NK-92 (cell line): Measurements from ENCODE around the gene PRCP.
A peak's percentile ranks its signal among the peaks of the same experiment; 100 is the strongest.
"Not testable (repeated sequence)": the region's sequence is repeated elsewhere in the genome, so short reads cannot be mapped to it uniquely, and the experiment has no call there.

Experiments used
- DNase-seq: peaks from one replicate; lab custom pipeline; 2025; ENCODE audit not compliant: unreplicated experiment; lab: John Stamatoyannopoulos, UW

PRCP gene

DNA sequence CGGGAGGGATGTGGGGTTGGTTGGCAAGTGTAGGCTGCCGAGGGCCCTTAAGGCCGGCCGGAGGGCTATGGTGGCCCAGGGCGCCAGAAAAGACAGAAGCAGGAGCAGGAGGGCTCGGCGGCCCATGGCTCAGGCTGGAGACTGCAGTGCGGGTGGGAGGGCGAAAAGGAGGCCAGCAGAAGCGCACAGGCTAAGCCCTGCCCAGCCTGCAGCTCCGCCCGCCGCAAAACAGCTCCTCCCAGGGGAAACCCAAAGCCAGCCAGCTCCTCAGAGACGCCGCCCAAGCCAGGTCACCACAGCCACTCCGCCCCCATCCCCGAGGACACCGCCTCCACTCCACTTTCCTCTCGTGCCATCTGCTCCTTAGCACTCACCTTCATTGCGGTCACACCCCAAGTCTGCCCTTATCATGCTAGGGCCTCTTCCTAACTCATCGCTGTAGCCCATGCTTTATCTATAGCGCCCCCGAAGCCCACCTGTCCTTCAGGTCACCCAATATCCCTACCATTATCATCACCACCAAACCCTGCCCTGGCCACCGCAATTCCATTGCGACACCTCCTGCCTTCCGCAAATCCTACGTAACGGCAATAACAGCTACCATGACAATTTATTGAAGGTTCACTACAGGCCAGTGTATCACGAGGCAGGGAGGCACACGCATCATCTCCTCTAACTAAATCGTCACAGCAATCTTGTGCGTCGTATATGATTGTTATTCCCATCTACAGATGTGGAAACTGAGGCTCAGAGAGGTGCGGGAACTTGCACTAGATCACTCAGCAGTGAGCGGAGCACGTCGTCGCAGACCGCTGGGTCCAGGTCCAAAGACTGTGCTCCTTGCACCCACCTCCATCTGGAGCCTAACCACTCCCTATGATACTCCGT is at the start of gene PRCP:
PRCP (minus strand) TSS at position 154 of the 888 bp plus-strand sequence; CDS start at position 126, 28 bp downstream.
- DNase-seq = peak; percentile 57

GRCh38 chr11:82949352-82949751 is 49.1 kb upstream of the PRCP start:
- no peak for DNase-seq

DNA sequence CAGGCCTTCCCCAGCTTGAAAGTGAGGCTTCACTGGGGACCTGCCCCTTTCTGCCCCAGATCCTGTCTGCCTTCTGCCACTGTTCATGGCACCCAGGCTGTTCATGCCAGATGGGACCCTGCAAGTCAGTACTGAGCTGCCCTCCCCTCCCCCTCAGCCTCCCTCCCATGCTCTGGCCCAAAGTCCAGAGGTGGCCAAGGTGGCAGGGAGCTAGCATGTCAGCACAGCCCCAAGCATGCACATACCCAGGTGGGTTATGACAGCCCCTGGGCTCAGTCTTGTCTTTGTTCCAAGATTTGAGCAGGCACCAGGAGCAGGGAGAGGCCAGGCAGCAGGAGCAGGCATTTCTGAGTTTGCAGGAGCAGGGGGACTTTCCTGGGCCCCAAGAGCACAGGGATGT is 45.5 kb upstream of the PRCP start:
- no peak for DNase-seq

DNA sequence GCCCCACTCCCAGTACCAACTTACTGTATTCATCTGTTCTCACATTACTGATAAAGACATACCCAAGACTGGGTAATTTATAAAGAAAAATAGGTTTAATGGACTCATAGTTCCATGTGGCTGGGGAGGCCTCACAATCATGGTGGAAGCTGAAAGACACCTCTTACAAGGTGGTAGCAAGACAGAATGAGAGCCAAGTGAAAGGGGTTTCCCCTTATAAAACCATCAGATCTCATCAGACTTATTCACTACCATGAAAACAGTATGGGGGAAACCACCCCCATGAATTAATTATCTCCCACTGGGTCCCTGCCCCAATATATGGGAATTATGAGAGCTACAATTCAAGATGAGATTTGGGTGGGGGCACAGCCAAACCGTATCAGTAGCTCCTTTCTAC is 44.8 kb upstream of the PRCP start:
- DNase-seq = not testable (repeated sequence)

DNA sequence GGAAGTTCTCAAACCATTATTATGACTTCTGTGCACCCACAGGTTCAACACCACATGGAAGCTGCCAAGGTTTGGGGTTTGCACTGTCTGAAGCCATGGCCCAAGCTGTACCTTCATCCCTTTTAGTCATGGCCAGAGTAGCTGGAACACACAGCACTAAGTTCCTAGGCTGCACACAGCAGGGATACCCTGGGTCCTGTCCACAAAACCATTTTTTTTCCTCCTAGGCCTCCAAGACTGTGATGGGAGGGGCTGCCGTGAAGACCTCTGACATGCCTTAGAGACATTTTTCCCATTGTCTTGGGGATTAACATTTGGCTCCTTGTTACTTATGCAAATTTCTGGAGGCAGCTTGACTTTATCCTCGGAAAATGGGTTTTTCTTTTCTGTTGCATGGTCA is 44.0 kb upstream of the PRCP start:
- no peak for DNase-seq

DNA sequence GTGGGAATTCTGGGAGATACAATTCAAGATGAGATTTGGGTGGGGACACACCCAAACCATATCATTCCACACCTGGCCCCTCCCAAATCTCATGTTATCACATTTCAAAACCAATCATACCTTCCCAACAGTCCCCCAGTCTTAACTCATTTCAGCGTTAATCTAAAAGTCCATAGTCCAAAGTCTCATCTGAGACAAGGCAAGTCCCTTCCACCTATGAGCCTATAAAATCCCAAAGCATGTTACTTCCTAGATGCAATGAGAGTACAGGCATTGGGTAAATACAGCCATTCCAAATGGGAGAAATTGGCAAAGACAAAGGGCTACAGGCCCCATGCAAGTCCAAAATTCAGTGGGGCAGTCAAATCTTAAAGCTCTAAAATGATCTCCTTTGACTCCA is 43.2 kb upstream of the PRCP start:
- not testable (repeated sequence) for DNase-seq

- no peak for DNase-seq
Measured at GRCh38 chr11:82942376-82942775, 42.1 kb upstream of the PRCP start.

GRCh38 chr11:82939456-82939855 is 39.2 kb upstream of the PRCP start:
- no peak for DNase-seq

DNA sequence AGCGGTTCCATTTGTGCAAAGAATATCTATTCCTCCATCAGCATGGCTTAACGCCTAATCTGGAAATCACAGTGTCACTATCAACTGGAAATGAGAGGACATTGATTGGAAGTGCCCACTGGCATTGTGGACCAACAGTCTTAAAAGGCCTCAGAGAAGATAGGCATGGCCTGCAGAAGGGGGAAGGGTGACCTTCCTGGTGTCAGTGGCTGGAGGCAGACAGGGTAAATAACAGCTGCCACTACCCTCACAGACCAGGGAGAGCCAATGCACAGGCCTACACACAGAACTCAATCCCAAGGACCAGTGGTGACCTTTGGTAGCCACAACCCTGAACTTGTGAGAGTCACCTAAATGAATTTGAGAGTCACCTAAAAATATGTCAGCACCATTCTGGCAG is 37.3 kb upstream of the PRCP start:
- DNase-seq = no peak

GRCh38 chr11:82936261-82936660 is 36.0 kb upstream of the PRCP start:
- DNase-seq = no peak

DNA sequence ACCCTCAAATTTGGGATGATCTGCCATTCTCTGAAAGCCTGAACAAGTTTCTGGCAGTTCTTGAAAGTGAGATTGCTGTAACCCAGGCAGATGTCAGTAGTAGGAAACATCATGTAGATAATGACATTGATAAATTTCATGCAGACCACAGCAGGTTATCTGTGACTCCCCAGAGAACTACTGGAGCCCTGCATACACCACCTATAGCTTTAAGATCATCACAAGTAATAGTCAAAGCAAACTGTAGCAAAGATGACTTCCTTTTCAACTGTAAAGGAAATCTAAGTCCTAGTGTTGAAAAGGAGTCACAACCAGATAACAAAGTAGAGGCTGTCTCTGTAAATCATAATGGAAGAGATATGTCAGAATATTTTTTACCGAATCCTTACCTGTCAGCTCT is 32.3 kb upstream of the PRCP start:
- DNase-seq = no peak

DNA sequence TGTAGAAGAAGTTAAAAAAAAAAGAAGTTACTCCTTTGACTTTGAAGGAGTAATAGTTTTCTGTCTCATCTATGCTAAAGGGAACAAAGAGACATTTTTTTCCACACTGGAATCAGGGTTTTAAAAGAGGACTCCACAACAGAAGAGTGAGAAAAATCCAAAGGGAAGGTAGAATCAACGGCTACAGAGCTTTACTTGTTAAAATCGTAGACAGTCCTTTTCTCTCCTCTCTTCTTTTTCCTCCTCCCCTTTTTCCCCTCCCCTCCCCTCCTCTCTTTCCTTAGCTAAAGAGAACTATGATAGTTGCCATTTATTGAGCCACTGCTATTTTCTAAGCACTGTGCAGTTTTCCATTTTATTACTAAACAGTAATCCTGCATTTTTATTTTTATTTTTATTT is 30.5 kb upstream of the PRCP start:
- no peak for DNase-seq

- DNase-seq = no peak
Measured at GRCh38 chr11:82930229-82930628, 30.0 kb upstream of the PRCP start.

DNA sequence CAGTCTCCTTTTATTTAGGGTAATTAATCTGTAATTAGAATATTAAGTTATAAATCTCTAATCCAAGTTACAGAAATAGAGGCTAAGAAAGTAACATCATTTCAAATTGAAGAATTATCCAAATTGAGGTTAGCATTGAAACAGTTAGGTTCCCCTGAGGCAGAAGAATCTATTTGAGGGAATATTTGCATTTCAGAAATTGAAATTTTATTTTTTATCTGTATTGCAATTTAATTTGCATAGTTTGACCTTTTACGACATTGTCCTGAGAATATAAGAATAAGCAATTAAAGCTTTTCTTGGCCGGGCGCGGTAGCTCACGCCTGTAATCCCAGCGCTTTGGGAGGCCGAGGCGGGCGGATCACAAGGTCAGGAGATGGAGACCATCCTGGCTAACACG is 28.9 kb upstream of the PRCP start:
- DNase-seq = no peak

- no peak for DNase-seq
Measured at GRCh38 chr11:82927264-82927880, 27.1 kb upstream of the PRCP start.

- no peak for DNase-seq
Measured at GRCh38 chr11:82924522-82925224, 24.4 kb upstream of the PRCP start.

DNA sequence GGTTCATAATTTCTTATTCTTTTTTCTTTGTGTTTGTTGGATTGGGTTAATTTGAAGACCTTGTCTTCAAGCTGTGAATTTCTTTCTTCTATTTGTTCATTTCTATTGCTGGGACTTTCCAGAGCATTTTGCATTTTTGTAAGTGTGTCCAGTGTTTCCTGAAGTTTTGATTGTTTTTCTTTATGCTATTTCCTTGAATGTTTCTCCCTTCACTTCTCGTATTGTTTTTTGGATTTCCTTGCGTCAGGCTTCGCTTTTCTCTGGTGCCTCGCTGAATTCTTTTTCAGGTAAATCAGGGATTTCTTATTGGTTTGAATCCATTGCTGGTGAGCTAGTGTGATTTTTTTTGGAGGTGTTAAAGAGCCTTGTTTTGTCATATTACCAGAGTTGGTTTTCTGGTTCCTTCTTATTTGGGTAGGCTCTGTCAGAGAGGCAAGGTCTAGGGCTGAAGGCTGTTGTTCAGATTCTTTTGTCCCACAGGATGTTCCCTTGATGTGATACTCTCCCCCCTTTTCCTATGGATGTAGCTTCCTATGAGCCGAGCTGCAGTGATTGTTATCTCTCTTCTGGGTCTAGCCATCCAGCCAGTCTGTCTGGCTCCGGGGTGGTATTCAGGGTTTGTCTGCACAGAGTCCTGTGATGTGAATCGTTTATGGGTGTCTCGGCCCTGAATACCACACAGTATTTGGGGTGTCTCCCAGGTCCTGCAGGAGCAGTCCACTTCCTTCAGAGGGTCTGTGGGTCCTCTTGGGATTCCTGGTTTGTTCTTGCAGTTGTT is 22.4 kb upstream of the PRCP start:
- not testable (repeated sequence) for DNase-seq

DNA sequence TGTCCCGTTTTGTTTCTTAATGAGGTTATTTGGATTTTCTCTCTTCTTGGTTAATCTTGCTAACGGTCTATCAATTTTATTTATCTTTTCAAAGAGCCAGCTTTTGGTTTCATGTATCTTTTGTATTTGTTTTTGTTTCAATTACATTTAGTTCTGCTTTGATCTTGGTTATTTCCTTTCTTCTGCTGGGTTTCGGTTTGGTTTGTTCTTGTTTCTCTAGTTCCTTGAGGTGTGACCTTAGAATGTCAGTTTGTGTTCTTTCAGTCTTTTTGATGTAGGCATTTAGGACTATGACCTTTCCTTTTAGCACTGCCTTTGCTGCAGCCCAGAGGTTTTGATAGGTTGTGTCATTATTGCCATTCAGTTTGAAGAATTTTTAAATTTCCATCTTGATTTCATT is 20.0 kb upstream of the PRCP start:
- not testable (repeated sequence) for DNase-seq

DNA sequence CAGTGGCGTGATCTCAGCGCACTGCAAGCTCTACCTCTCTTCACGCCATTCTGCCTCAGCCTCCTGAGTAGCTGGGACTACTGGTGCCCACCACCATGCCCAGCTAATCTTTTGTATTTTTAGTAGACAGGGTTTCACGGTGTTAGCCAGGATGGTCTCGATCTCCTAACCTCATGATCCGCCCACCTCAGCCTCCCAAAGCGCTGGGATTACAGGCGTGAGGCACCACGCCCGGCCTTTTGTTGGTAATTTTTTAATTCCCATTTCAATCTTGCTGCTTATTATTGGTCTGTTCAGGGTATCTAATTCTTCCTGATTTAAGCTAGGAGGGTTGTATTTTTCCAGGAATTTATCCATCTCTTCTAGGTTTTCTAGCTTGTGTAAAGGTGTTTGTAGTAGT is 19.6 kb upstream of the PRCP start:
- not testable (repeated sequence) for DNase-seq

DNA sequence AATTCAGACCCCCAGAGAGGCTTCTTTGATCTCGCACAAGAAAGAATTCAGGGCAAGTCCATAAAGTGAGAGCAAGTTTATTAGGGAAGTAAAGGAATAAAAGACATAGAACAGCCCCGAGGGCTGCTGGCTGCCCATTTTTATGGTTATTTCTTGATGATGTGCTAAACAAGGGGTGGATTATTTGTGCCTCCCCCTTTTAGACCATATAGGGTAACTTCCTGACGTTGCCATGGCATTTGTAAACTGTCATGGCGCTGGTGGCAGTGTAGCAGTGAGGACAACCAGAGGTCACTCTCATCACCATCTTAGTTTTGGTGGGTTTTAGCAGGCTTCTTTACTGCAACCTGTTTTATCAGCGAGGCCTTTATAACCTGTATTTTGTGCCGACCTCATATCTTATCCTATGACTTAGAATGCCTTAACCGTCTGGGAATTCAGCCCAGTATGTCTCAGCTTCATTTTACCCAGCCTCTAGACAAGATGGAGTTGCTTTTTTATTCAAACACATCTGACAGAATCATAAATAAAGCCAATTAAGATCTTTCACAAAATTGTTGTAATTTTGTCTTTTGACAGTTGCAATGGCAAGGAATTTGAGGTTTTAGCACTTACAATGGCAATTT is 8.9 kb upstream of the PRCP start:
- DNase-seq = no peak

DNA sequence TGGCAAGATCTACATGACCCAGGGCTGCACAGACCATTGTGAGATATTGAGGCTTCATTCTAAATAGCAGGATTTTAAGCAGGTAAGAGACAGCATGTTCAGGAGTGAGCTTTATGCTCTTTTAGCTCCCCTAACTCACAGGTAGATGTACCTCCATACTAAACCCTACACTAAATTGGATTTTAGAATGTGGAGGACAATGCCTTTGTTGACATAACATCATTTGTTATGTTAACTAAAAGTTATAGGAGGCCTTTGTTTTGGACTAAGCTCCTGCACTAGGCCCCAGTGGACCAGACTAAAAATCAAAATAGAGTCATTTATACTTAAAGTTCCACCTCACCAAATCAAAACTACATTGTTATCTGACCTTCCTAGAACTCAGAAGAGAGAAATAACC is 8.1 kb upstream of the PRCP start:
- DNase-seq = no peak
